Spleen (tissue), 11 donors: ENCODE results near the gene RRAS2. TPM values are rescaled to one million over a fixed set of nuclear protein-coding genes. Genes with fewer than 3 reads are reported as not detected.

Source experiments
- DNase-seq: peaks from one replicate; pipeline ENCODE4 v3.0.0-alpha.2; 2020
- H3K27ac ChIP-seq, 8 donors: fragments of 200-600 bp; sonication (generic) in 7 of 8; 1 replicate in 4 of 8; 2 replicates in 4 of 8; pipeline versions ENCODE4 v1.5.0 to v1.8.0; 2016 to 2021; ENCODE audit warnings: inconsistent platforms in 4 of 8, mild to moderate bottlenecking in 4 of 8, moderate library complexity in 1 of 8
- H3K27me3 ChIP-seq, 7 donors: fragments of 200-600 bp; sonication (generic) in 6 of 7; replicated peaks in 1 of 7; 1 replicate in 4 of 7; 2 replicates in 3 of 7; pipeline versions ENCODE4 v1.5.0 to v1.8.0; 2016 to 2021; ENCODE audit warnings: inconsistent platforms in 3 of 7, mild to moderate bottlenecking in 1 of 7
- H3K36me3 ChIP-seq, 6 donors: fragments of 200-600 bp; sonication (generic) in 5 of 6; 1 replicate in 4 of 6; 2 replicates in 2 of 6; pipeline versions ENCODE4 v1.5.0 to v1.8.0; 2016 to 2021; ENCODE audit warnings: inconsistent platforms in 2 of 6
- H3K4me1 ChIP-seq, 6 donors: fragments of 200-600 bp; sonication (generic) in 5 of 6; 1 replicate in 3 of 6; 2 replicates in 3 of 6; pipeline versions ENCODE4 v1.5.0 to v1.8.0; 2016 to 2021; ENCODE audit warnings: inconsistent platforms in 3 of 6
- H3K4me3 ChIP-seq, 8 donors: fragments of 200-600 bp; sonication (generic) in 7 of 8; 1 replicate in 4 of 8; 2 replicates in 4 of 8; pipeline versions ENCODE4 v1.5.0 to v1.8.0; 2016 to 2021; ENCODE audit warnings: inconsistent platforms in 4 of 8, mild to moderate bottlenecking in 4 of 8, moderate library complexity in 2 of 8
- H3K9me3 ChIP-seq, 8 donors: fragments of 200-600 bp; sonication (generic) in 7 of 8; 1 replicate in 4 of 8; 2 replicates in 4 of 8; pipeline versions ENCODE4 v1.5.0 to v1.8.0; 2016 to 2021; ENCODE audit warnings: inconsistent platforms in 4 of 8
- POLR2A ChIP-seq, 3 donors: fragments of 450-650 bp; IDR thresholded peaks; one replicate each; pipeline ENCODE4 v1.5.1; 2017; ENCODE audit warnings: antibody characterized with exemption in 3 of 3, mild to moderate bottlenecking in 1 of 3
- POLR2AphosphoS5 ChIP-seq, 3 donors: sonication (generic); formaldehyde crosslinking; IDR thresholded peaks; one replicate each; pipeline ENCODE4 v1.5.1; 2017; ENCODE audit warnings: antibody characterized with exemption in 3 of 3
- WGBS, 5 donors: extraction: QIAGEN DNeasy Blood & Tissue Kit in 3 of 5; methylation state at CpG; one replicate each; pipeline versions ENCODE4 v1.1.5 to v1.1.7; 2013 to 2018; 5-methylcytosine and 5-hydroxymethylcytosine counted together
- intact Hi-C: fragments of 100-400 bp; cut with DNase I; formaldehyde crosslinking; loops from one replicate; pipeline ENCODE4 v1.15.0; 2023; ENCODE audit warnings: low total_unique reads
- polyA plus RNA-seq, 3 donors: library from polyadenylated mRNA; stranded (reverse); fragments of 200-250 nt; gene quantifications; one replicate each; pipeline ENCODE4 v1.2.1, GENCODE V29; 2013
- total RNA-seq, 7 donors: library from RNA; depleted of rRNA in 3 of 7; stranded (reverse); fragments of >200 nt in 3 of 7; fragmentation: NEBNext Ultra II Directional in 4 of 7; extraction: Animal tissue kit (Norgen Biotek cat#: 25700) in 4 of 7; gene quantifications; one replicate each; pipeline versions ENCODE4 v1.1.0 to v1.2.1, GENCODE V29; 2016 to 2021
- TF ChIP-seq, protein P1 (sequence below), 11 experiments: fragments of 200-600 bp in 7 of 11; fragments of 450-650 bp in 4 of 11; sonication (generic) in 4 of 11; IDR thresholded peaks in 8 of 11; conservative IDR thresholded peaks in 3 of 11; 1 replicate in 7 of 11; 2 replicates in 4 of 11; pipeline versions ENCODE4 v1.4.0 to v1.8.0; 2016 to 2021; ENCODE audit warnings: antibody characterized with exemption in 11 of 11, inconsistent platforms in 4 of 11, mild to moderate bottlenecking in 1 of 11
- donor health status: healthy with polysubstance abuse.
- donor health status: DM: no; HTN: no; CAD: no; lungs with moderate emphysema.
- donor health status: DM: no; HTN: no; CAD: no.
- donor health status: Bipolar disorder and iron deficiency.
- donor health status: healthy.
- donor health status: DM: no; HTN: no; CAD: no.
- donor health status: DM: yes; HTN: yes; CAD: no.

Gene RRAS2
- total and polyA plus RNA-seq, 10 donors, result 23.7 to 45.8 (median 36.9) TPM

DNA sequence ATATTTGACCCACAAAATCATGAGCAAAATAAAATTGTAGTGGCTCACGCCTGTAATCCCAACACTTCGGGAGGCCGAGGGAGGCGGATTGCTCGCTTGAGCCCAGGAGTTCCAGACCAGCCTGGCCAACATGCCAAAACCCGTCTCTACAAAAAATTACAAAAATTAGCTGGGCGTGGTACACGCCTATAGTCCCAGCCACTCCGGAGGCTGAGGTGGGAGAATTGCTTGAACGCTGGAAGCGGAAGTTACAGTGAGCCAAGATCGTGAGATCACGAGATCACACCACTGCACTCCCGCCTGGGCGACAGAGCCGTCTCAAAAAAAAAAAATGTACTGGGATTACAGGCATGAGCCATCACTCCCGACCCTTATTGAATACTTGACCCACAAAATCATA, 2.0 kb upstream of the RRAS2 start:
- Histone ChIP-seq H3K27me3 (peaks cover 0 to 24% (median 3%) of the 10 kb centered on the region in 7 donors), H3K4me1 (peaks cover 4 to 33% (median 27%) of the 10 kb centered on the region in 6 donors), H3K27ac (no peak overlapping the region), H3K9me3 (no peaks in the 10 kb centered on the region), H3K36me3 (no peaks in the 10 kb centered on the region), H3K4me3 (no peak overlapping the region)
- intact Hi-C loops, result no loop called here
- DNase-seq, result no peak
- TF ChIP-seq POLR2A (IDR thresholded peaks at IDR 0.05) (no peak), POLR2AphosphoS5 (IDR thresholded peaks at IDR 0.05) (no peak)
- TF ChIP-seq, protein P1, sequence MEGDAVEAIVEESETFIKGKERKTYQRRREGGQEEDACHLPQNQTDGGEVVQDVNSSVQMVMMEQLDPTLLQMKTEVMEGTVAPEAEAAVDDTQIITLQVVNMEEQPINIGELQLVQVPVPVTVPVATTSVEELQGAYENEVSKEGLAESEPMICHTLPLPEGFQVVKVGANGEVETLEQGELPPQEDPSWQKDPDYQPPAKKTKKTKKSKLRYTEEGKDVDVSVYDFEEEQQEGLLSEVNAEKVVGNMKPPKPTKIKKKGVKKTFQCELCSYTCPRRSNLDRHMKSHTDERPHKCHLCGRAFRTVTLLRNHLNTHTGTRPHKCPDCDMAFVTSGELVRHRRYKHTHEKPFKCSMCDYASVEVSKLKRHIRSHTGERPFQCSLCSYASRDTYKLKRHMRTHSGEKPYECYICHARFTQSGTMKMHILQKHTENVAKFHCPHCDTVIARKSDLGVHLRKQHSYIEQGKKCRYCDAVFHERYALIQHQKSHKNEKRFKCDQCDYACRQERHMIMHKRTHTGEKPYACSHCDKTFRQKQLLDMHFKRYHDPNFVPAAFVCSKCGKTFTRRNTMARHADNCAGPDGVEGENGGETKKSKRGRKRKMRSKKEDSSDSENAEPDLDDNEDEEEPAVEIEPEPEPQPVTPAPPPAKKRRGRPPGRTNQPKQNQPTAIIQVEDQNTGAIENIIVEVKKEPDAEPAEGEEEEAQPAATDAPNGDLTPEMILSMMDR (IDR thresholded peaks at IDR 0.05 in 8 of 11, conservative IDR thresholded peaks at IDR 0.05 in 3 of 11), result no peak
- WGBS, 5 donors, result 93 to 97% (median 96%) methylated on average over 17 of the region's 17 CpGs

DNA sequence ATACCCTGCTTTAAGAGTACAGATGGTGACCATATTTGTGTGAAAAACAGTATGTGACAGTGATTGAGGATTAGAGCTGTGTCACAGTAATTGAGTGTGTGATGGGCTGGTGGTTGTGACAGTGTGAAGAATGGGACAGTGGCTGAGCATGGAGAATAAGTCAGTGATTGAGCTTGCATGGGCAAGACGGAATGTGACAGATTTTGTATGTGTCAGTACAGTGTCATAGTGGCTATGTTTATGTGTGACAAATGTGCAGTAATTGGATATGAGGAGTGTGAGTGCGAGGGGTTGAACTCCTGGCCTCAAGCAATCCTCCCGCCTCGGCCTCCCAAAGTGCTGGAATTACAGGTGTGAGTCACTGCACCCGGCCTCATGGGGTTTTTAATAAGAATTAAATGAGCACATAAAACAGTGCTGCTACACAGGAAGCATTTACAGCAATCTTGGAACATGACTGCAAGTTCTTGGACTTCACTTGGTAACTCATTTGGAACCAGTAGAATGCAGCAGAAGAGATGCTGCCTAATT, 583 bp upstream of the RRAS2 start:
- intact Hi-C loops, result no loop called here
- no peaks in the 10 kb centered on the region for H3K9me3 ChIP-seq
- WGBS, 5 donors, result 81 to 87% (median 82%) methylated on average over 5 of the region's 5 CpGs
- DNase-seq, result no peak
- H3K4me3 ChIP-seq, result peak overlapping the region in 7 of 8 donors; percentile 67 to 80 (median 75)
- H3K27ac ChIP-seq, result peak overlapping the region in 3 of 8 donors; percentile 89 to 93 (median 91)
- no peaks in the 10 kb centered on the region for H3K36me3 ChIP-seq
- TF ChIP-seq, protein P1 (IDR thresholded peaks at IDR 0.05 in 8 of 11, conservative IDR thresholded peaks at IDR 0.05 in 3 of 11), result no peak
- no peak for TF ChIP-seq POLR2A (IDR thresholded peaks at IDR 0.05)
- no peak for TF ChIP-seq POLR2AphosphoS5 (IDR thresholded peaks at IDR 0.05)
- H3K4me1 ChIP-seq, result peaks cover 7 to 47% (median 37%) of the 10 kb centered on the region in 6 donors
- H3K27me3 ChIP-seq, result peaks cover 0 to 24% (median 3%) of the 10 kb centered on the region in 7 donors

DNA sequence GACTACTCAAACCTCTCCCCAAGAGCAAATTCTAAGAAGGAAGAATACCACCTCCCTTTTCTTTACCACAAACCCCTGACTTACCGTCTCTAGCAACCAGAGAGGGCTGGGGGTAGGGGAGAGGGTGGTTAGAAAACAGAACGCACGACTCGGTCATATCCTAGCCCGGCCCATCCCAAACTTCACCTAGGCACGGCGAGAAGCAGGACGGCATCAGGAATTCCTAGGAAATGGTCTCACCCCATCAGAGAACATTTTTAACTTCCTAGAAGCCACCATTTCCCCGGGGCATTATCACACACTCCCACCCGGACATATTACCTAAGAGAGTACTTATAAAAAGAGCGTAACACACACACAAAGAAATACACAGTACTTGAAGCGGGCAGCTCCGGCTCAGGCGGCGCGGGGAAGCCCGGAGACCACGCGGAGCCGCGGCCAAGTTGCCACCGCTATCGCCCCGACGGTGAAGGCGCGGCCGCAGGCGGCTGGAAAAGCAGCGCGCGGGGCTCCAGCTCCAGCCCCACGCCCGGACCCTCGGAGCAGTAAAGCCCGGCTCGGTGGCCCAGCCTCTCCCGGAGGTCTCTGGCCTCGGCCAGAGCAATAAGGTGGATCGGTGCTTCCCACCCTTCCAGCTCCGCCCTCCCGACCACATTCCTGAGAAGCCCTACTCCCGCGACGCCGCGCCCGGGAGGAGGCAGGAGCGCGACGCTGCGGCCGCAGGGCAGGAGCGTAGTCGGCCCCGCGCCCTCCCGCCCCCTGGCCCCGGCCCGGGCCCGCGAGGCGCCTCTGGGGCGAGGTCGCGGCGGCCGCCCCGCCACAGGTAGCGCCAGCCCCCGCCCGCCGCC, 878 bp downstream of the RRAS2 start:
- 0 to 1% (median 1%) methylated on average over 12 to 73 of the region's 73 CpGs for WGBS, 5 donors

More for the DNA sequence above, 878 bp downstream of the RRAS2 start:
- peak overlapping the region; percentile 13 to 93 (median 90) for H3K27ac ChIP-seq
- peak; percentile 86 for DNase-seq
- H3K27me3 ChIP-seq, result peaks cover 0 to 24% (median 3%) of the 10 kb centered on the region in 7 donors
- H3K4me1 ChIP-seq, result peaks cover 7 to 60% (median 38%) of the 10 kb centered on the region in 6 donors
- no peaks in the 10 kb centered on the region for H3K9me3 ChIP-seq
- TF ChIP-seq POLR2A (IDR thresholded peaks at IDR 0.05), result no peak
- TF ChIP-seq POLR2AphosphoS5 (IDR thresholded peaks at IDR 0.05), result peak; percentile 32 to 72 (median 59)
- TF ChIP-seq, protein P1 (IDR thresholded peaks at IDR 0.05 in 8 of 11, conservative IDR thresholded peaks at IDR 0.05 in 3 of 11), result no peak
- peak overlapping the region; percentile 67 to 80 (median 74) for H3K4me3 ChIP-seq
- H3K36me3 ChIP-seq, result no peaks in the 10 kb centered on the region
- intact Hi-C loops, result no loop called here
